PFSK-1 (cell line): Measurements from ENCODE around the gene BOD1.

Experiments
- POLR2AphosphoS5 ChIP-seq: IDR thresholded peaks from 2 replicates; pipeline ENCODE4 v1.6.1; 2012; ENCODE audit warnings: low read depth, mild to moderate bottlenecking, control low read depth, low read length, moderate library complexity
- REST ChIP-seq, 2 experiments: IDR thresholded peaks; 2 replicates each; pipeline versions ENCODE4 v1.6.1 to v1.8.0; 2011 to 2012; ENCODE audit warnings: low read depth in 2 of 2, low read length in 2 of 2, control low read depth in 1 of 2, inconsistent platforms in 1 of 2, mild to moderate bottlenecking in 1 of 2, moderate library complexity in 1 of 2; ENCODE audit not compliant: insufficient read depth in 1 of 2
- SIN3A ChIP-seq: IDR thresholded peaks from 2 replicates; pipeline ENCODE4 v1.6.1; 2012; ENCODE audit warnings: mild to moderate bottlenecking, low read length, moderate library complexity, borderline replicate concordance; ENCODE audit not compliant: insufficient read depth
- TAF1 ChIP-seq: IDR thresholded peaks from 2 replicates; pipeline ENCODE4 v1.6.1; 2012; ENCODE audit warnings: low read length, control low read depth, borderline replicate concordance; ENCODE audit not compliant: insufficient read depth

GRCh38 chr5:173665326-173665725 lies 48.9 kb upstream of the BOD1 start:
- TF ChIP-seq SIN3A (no peak), POLR2AphosphoS5 (no peak), TAF1 (no peak), REST (IDR thresholded peaks at IDR 0.05; ENCODE audit: insufficient read depth in 1 of 2, low read depth in 2 of 2, low read length in 2 of 2) (no peak)
